HL-60/S4 treated with phorbol 12-myristate 13-acetate at 8.2 ng/mL for 4 days and 3 days (cell line): Measurements from ENCODE around the gene RIOX2.
"Not testable (repeated sequence)": the region's sequence is repeated elsewhere in the genome, so short reads cannot be mapped to it uniquely, and the experiment has no call there.

Experiments
- in situ Hi-C: fragments of 300-500 bp; cut with MboI; formaldehyde crosslinking; loops from 2 replicates; pipeline ENCODE4 v1.15.0; 2022; ENCODE audit warnings: low sequenced_read_pairs

Gene RIOX2

GRCh38 chr3:97971679-97972567 is at the start of gene RIOX2:
RIOX2 (minus strand) TSS chr3:97972431; CDS start chr3:97967593, 4,838 bp downstream.
- in situ Hi-C loops: no loop called here

GRCh38 chr3:98020412-98020811 is 48.2 kb upstream of the RIOX2 start:
- in situ Hi-C loops: loop anchor here (5.0 kb wide), 1 partner anchor 233 kb away; no protein-coding TSS in a partner anchor

- in situ Hi-C loops: no loop called here
Measured at GRCh38 chr3:98018301-98018700, 46.1 kb upstream of the RIOX2 start.

- in situ Hi-C loops: no loop called here
Measured at GRCh38 chr3:98014268-98014585, 42.0 kb upstream of the RIOX2 start.

- in situ Hi-C loops: no loop called here
Measured at GRCh38 chr3:98013411-98014267, 41.4 kb upstream of the RIOX2 start.

- in situ Hi-C loops: no loop called here
Measured at GRCh38 chr3:98012979-98013378, 40.7 kb upstream of the RIOX2 start.

GRCh38 chr3:98010883-98011449 is 38.7 kb upstream of the RIOX2 start:
- in situ Hi-C loops: not testable (repeated sequence)

- in situ Hi-C loops: no loop called here
Measured at GRCh38 chr3:98010194-98010882, 38.1 kb upstream of the RIOX2 start.

GRCh38 chr3:98008855-98009254 is 36.6 kb upstream of the RIOX2 start:
- in situ Hi-C loops: no loop called here

- in situ Hi-C loops: no loop called here
Measured at GRCh38 chr3:98005438-98005837, 33.2 kb upstream of the RIOX2 start.

GRCh38 chr3:98004721-98005120 is 32.5 kb upstream of the RIOX2 start:
- in situ Hi-C loops: no loop called here

- in situ Hi-C loops: no loop called here
Measured at GRCh38 chr3:98003306-98003969, 31.2 kb upstream of the RIOX2 start.

GRCh38 chr3:98002717-98003116 is 30.5 kb upstream of the RIOX2 start:
- in situ Hi-C loops: no loop called here

- in situ Hi-C loops: no loop called here
Measured at GRCh38 chr3:97999994-98000393, 27.8 kb upstream of the RIOX2 start.

GRCh38 chr3:97999103-97999502 is 26.9 kb upstream of the RIOX2 start:
- in situ Hi-C loops: no loop called here

GRCh38 chr3:97996988-97997387 is 24.8 kb upstream of the RIOX2 start:
- in situ Hi-C loops: no loop called here

- in situ Hi-C loops: no loop called here
Measured at GRCh38 chr3:97994328-97994945, 22.2 kb upstream of the RIOX2 start.

GRCh38 chr3:97993526-97993925 is 21.3 kb upstream of the RIOX2 start:
- in situ Hi-C loops: no loop called here

- in situ Hi-C loops: no loop called here
Measured at GRCh38 chr3:97992547-97993173, 20.4 kb upstream of the RIOX2 start.

GRCh38 chr3:97991293-97991682 is 19.1 kb upstream of the RIOX2 start:
- in situ Hi-C loops: no loop called here
